Smooth muscle cell (in vitro differentiated cells): ENCODE measurements around the gene DAGLB. TPM values are rescaled to one million over a fixed set of nuclear protein-coding genes. Genes with fewer than 3 reads are reported as not detected.

Experiments used
- DNase-seq: peaks from one replicate; lab custom pipeline; 2025; ENCODE audit not compliant: unreplicated experiment; lab: John Stamatoyannopoulos, UW
- H2AFZ ChIP-seq: fragments of 200-600 bp; sonication (generic); 2 replicates; pipeline ENCODE4 v1.6.0; 2016; ENCODE audit warnings: antibody characterized with exemption, low read depth, mild to moderate bottlenecking
- H3F3A ChIP-seq: fragments of 200-600 bp; sonication (generic); 2 replicates; pipeline ENCODE4 v1.6.0; 2017; ENCODE audit warnings: antibody characterized with exemption, low read depth
- H3K27ac ChIP-seq: fragments of 200-600 bp; sonication (generic); 2 replicates; pipeline ENCODE4 v1.5.1; 2016; ENCODE audit warnings: low read depth, mild to moderate bottlenecking
- H3K27me3 ChIP-seq: fragments of 200-600 bp; sonication (generic); 2 replicates; pipeline ENCODE4 v1.6.1; 2016; ENCODE audit warnings: low read depth, mild to moderate bottlenecking
- H3K36me3 ChIP-seq: fragments of 200-600 bp; sonication (generic); 2 replicates; pipeline ENCODE4 v1.5.1; 2016; ENCODE audit warnings: low read depth
- H3K4me1 ChIP-seq: fragments of 200-600 bp; sonication (generic); 2 replicates; pipeline ENCODE4 v1.5.1; 2016; ENCODE audit warnings: low read depth
- H3K4me2 ChIP-seq: fragments of 200-600 bp; sonication (generic); 2 replicates; pipeline ENCODE4 v1.6.0; 2016; ENCODE audit warnings: mild to moderate bottlenecking
- H3K4me3 ChIP-seq: fragments of 200-600 bp; sonication (generic); 2 replicates; pipeline ENCODE4 v1.5.1; 2016; ENCODE audit warnings: mild to moderate bottlenecking
- H3K79me2 ChIP-seq: fragments of 200-600 bp; sonication (generic); 2 replicates; pipeline ENCODE4 v1.6.0; 2016; ENCODE audit warnings: low read depth, mild to moderate bottlenecking
- H3K9ac ChIP-seq: fragments of 200-600 bp; sonication (generic); 2 replicates; pipeline ENCODE4 v1.6.0; 2016; ENCODE audit warnings: low read depth
- H3K9me3 ChIP-seq: fragments of 200-600 bp; sonication (generic); replicated peaks from 2 replicates; pipeline ENCODE4 v1.5.1; 2016; ENCODE audit warnings: low read depth
- H4K20me1 ChIP-seq: fragments of 200-600 bp; sonication (generic); 2 replicates; pipeline ENCODE4 v1.6.0; 2016; ENCODE audit warnings: low read depth
- CTCF ChIP-seq: fragments of 200-600 bp; sonication (generic); IDR thresholded peaks from 2 replicates; pipeline ENCODE4 v1.5.1; 2017; ENCODE audit warnings: borderline replicate concordance, mild to moderate bottlenecking, antibody characterized with exemption; ENCODE audit not compliant: insufficient read depth, poor library complexity, severe bottlenecking
- WGBS: methylation state at CpG from one replicate; pipeline ENCODE4 v1.1.7; 2016; ENCODE audit warnings: low lambda C conversion rate; 5-methylcytosine and 5-hydroxymethylcytosine counted together
- polyA plus RNA-seq: library from polyadenylated mRNA; unstranded; fragments of >200 nt; fragmentation: Nextera tagmentation; extraction: Ambion mirVana; gene quantifications from 2 replicates; pipeline ENCODE4 v1.2.1, GENCODE V29; 2016
- total RNA-seq: library from RNA; depleted of rRNA; stranded (reverse); fragments of >200 nt; gene quantifications from 2 replicates; pipeline ENCODE4 v1.2.3, GENCODE V29; 2014

The DAGLB gene
- total and polyA plus RNA-seq, 2 experiments from 2014 or later: 14.1 to 21.3 TPM

GRCh38 chr7:6430271-6430940 lies 17.3 kb downstream of the DAGLB start:
- Histone ChIP-seq H3F3A (no peaks in the 10 kb centered on the region), H3K9me3 (no peaks in the 10 kb centered on the region), H3K79me2 (no peaks in the 10 kb centered on the region), H3K4me3 (no peak overlapping the region), H2AFZ (no peak overlapping the region), H3K9ac (peak overlapping the region; percentile 22), H3K27ac (peak overlapping the region; percentile 52), H3K4me2 (no peak overlapping the region), H3K4me1 (no peaks in the 10 kb centered on the region), H3K27me3 (no peaks in the 10 kb centered on the region), H4K20me1 (peaks cover 4% of the 10 kb centered on the region), H3K36me3 (no peaks in the 10 kb centered on the region)
- TF ChIP-seq CTCF: peak; percentile 9
- no peak for DNase-seq
- WGBS: 87% methylated on average over 10 of the region's 10 CpGs

GRCh38 chr7:6425948-6426347 lies 21.8 kb downstream of the DAGLB start:
- DNase-seq: no peak
- H3K36me3 ChIP-seq: no peaks in the 10 kb centered on the region
- H3K9me3 ChIP-seq: no peaks in the 10 kb centered on the region
- H3K27ac ChIP-seq: no peak overlapping the region
- no peaks in the 10 kb centered on the region for H3K4me1 ChIP-seq
- WGBS: 98% methylated on average over 15 of the region's 15 CpGs
- no peaks in the 10 kb centered on the region for H4K20me1 ChIP-seq
- H3K4me2 ChIP-seq: no peak overlapping the region
- H3K4me3 ChIP-seq: no peak overlapping the region
- no peaks in the 10 kb centered on the region for H3K79me2 ChIP-seq
- no peak for TF ChIP-seq CTCF
- no peak overlapping the region for H2AFZ ChIP-seq
- no peaks in the 10 kb centered on the region for H3K27me3 ChIP-seq
- no peaks in the 10 kb centered on the region for H3F3A ChIP-seq
- no peak overlapping the region for H3K9ac ChIP-seq

- no peaks in the 10 kb centered on the region for H4K20me1 ChIP-seq
- peak; percentile 2 for TF ChIP-seq CTCF
- no peak overlapping the region for H3K27ac ChIP-seq
- H3K4me1 ChIP-seq: no peaks in the 10 kb centered on the region
- no peaks in the 10 kb centered on the region for H3K36me3 ChIP-seq
- no peak overlapping the region for H3K9ac ChIP-seq
- no peaks in the 10 kb centered on the region for H3K9me3 ChIP-seq
- no peaks in the 10 kb centered on the region for H3K27me3 ChIP-seq
- H3F3A ChIP-seq: no peaks in the 10 kb centered on the region
- H2AFZ ChIP-seq: no peak overlapping the region
- H3K4me2 ChIP-seq: no peak overlapping the region
- DNase-seq: no peak
- WGBS: 87% methylated on average over 18 of the region's 18 CpGs
- no peaks in the 10 kb centered on the region for H3K79me2 ChIP-seq
- no peak overlapping the region for H3K4me3 ChIP-seq
Observed at GRCh38 chr7:6423942-6424701, 23.6 kb downstream of the DAGLB start.
